ENCODE results near the gene TSC2.

TSC2 gene

GRCh38 chr16:2036200-2036966 is 11.4 kb upstream of the TSC2 start:
- TF ChIP-seq, protein P1, sequence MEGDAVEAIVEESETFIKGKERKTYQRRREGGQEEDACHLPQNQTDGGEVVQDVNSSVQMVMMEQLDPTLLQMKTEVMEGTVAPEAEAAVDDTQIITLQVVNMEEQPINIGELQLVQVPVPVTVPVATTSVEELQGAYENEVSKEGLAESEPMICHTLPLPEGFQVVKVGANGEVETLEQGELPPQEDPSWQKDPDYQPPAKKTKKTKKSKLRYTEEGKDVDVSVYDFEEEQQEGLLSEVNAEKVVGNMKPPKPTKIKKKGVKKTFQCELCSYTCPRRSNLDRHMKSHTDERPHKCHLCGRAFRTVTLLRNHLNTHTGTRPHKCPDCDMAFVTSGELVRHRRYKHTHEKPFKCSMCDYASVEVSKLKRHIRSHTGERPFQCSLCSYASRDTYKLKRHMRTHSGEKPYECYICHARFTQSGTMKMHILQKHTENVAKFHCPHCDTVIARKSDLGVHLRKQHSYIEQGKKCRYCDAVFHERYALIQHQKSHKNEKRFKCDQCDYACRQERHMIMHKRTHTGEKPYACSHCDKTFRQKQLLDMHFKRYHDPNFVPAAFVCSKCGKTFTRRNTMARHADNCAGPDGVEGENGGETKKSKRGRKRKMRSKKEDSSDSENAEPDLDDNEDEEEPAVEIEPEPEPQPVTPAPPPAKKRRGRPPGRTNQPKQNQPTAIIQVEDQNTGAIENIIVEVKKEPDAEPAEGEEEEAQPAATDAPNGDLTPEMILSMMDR (IDR thresholded peaks at IDR 0.05), result no peak

- TF ChIP-seq, protein P1 (IDR thresholded peaks at IDR 0.05), result no peak
These were observed 10.7 kb upstream of the TSC2 start for GRCh38 chr16:2037115-2037514.

DNA sequence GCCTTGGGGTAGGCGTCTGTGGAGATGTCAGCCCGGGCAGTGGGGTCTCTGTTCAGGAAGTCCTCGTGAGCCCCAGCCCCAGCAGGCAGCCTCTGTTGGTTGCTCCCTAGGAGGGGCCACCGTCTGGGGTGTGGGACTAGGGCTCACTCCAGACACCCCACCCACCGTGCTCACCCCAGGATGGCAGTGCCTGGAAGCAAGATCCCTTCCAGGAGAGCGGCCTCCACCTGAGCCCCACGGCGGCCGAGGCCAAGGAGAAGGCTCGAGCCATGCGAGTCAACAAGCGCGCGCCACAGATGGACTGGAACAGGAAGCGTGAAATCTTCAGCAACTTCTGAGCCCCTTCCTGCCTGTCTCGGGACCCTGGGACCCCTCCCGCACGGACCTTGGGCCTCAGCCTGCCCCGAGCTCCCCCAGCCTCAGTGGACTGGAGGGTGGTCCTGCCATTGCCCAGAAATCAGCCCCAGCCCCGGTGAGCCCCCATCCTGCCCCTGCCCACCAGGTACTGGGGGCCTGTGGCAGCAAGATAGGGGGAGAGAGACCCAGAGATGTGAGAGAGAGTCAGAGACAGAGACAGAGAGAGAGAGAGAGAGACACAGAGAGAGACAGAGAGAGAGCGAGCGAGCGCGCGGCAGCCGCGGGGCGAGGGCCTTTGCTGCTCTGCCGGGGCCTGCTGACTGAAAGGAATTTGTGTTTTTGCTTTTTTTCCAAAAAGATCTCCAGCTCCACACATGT is 10.0 kb upstream of the TSC2 start:
- TF ChIP-seq, protein P1 (IDR thresholded peaks at IDR 0.05), result no peak

GRCh38 chr16:2038382-2039231 is 9.2 kb upstream of the TSC2 start:
- TF ChIP-seq, protein P1 (IDR thresholded peaks at IDR 0.05), result no peak

- TF ChIP-seq, protein P1 (IDR thresholded peaks at IDR 0.05), result no peak
These were observed 8.3 kb upstream of the TSC2 start for GRCh38 chr16:2039274-2040031.

GRCh38 chr16:2040041-2040786 is 7.6 kb upstream of the TSC2 start:
- TF ChIP-seq, protein P1 (IDR thresholded peaks at IDR 0.05), result no peak

All from LNCAP (cell line).